ENCODE data around the gene RNF34.

Gene RNF34

GRCh38 chr12:121427556-121428050 is 27.7 kb downstream of the RNF34 start:
- no CpG with 5 or more reads among the region's 2 CpGs for WGBS, 2 donors (ENCODE audit: extremely low coverage in 2 of 2, insufficient read length in 2 of 2, insufficient replicate concordance in 1 of 2)
- no peak overlapping the region for H3K4me3 ChIP-seq (ENCODE audit: low read length in 2 of 2)
- H3K18ac ChIP-seq (ENCODE audit: low read length): no peak overlapping the region
- H3K9me3 ChIP-seq (replicated peaks in 1 of 2; ENCODE audit: control insufficient read depth in 2 of 2, insufficient read depth in 1 of 2, low read depth in 1 of 2, low read length in 2 of 2): no peaks in the 10 kb centered on the region
- H3K27me3 ChIP-seq (ENCODE audit: control insufficient read depth in 3 of 3, insufficient read depth in 3 of 3, low read depth in 1 of 3, low read length in 3 of 3): no peaks in the 10 kb centered on the region
- H2AK5ac ChIP-seq (ENCODE audit: low read depth, low read length): no peak overlapping the region
- no peak overlapping the region for H3K4ac ChIP-seq (ENCODE audit: low read length)
- H4K91ac ChIP-seq (ENCODE audit: low read depth, low read length, poor library complexity): no peak overlapping the region
- peaks cover 51 to 99% of the 10 kb centered on the region in 2 donors for H3K36me3 ChIP-seq (replicated peaks in 1 of 2; ENCODE audit: control insufficient read depth in 2 of 2, insufficient read depth in 2 of 2, low read length in 2 of 2)
- no peak overlapping the region for H3K14ac ChIP-seq (ENCODE audit: low read length)
- H2BK120ac ChIP-seq (ENCODE audit: low read depth, low read length): no peak overlapping the region
- H3K23ac ChIP-seq (ENCODE audit: low read depth, low read length, poor library complexity): no peak overlapping the region
- no peak overlapping the region for H2BK5ac ChIP-seq (ENCODE audit: low read length)
- no peak overlapping the region for H3K4me2 ChIP-seq (ENCODE audit: insufficient read depth, low read length, poor library complexity, severe bottlenecking)
- H2AFZ ChIP-seq (ENCODE audit: low read length): no peak overlapping the region
- H3K4me1 ChIP-seq (ENCODE audit: control insufficient read depth in 2 of 2, insufficient read depth in 1 of 2, low read depth in 1 of 2, low read length in 2 of 2): no peaks in the 10 kb centered on the region
- no peak overlapping the region for H2BK12ac ChIP-seq (ENCODE audit: low read length)
- no peak overlapping the region for H4K8ac ChIP-seq (ENCODE audit: low read depth, low read length)
- H3K79me1 ChIP-seq (ENCODE audit: low read depth, low read length): no peaks in the 10 kb centered on the region
- H2BK15ac ChIP-seq (ENCODE audit: low read length): no peak overlapping the region
- no peak for DNase-seq (ENCODE audit: low spot score)
- no peak overlapping the region for H3K9ac ChIP-seq (ENCODE audit: low read depth, low read length, poor library complexity)
- no peak overlapping the region for H3K27ac ChIP-seq (replicated peaks; ENCODE audit: low read length)

- H3K36me3 ChIP-seq (replicated peaks in 1 of 2; ENCODE audit: control insufficient read depth in 2 of 2, insufficient read depth in 2 of 2, low read length in 2 of 2): peaks cover 47 to 99% of the 10 kb centered on the region in 2 donors
- H3K9ac ChIP-seq (ENCODE audit: low read depth, low read length, poor library complexity): no peak overlapping the region
- no peaks in the 10 kb centered on the region for H3K27me3 ChIP-seq (ENCODE audit: control insufficient read depth in 3 of 3, insufficient read depth in 3 of 3, low read depth in 1 of 3, low read length in 3 of 3)
- H3K18ac ChIP-seq (ENCODE audit: low read length): no peak overlapping the region
- H3K23ac ChIP-seq (ENCODE audit: low read depth, low read length, poor library complexity): no peak overlapping the region
- no peaks in the 10 kb centered on the region for H3K9me3 ChIP-seq (replicated peaks in 1 of 2; ENCODE audit: control insufficient read depth in 2 of 2, insufficient read depth in 1 of 2, low read depth in 1 of 2, low read length in 2 of 2)
- no peak overlapping the region for H3K4me3 ChIP-seq (ENCODE audit: low read length in 2 of 2)
- no peak overlapping the region for H2AK5ac ChIP-seq (ENCODE audit: low read depth, low read length)
- H4K8ac ChIP-seq (ENCODE audit: low read depth, low read length): no peak overlapping the region
- H3K79me1 ChIP-seq (ENCODE audit: low read depth, low read length): no peaks in the 10 kb centered on the region
- no peaks in the 10 kb centered on the region for H3K4me1 ChIP-seq (ENCODE audit: control insufficient read depth in 2 of 2, insufficient read depth in 1 of 2, low read depth in 1 of 2, low read length in 2 of 2)
- H3K27ac ChIP-seq (replicated peaks; ENCODE audit: low read length): no peak overlapping the region
- H2AFZ ChIP-seq (ENCODE audit: low read length): no peak overlapping the region
- no peak overlapping the region for H3K4me2 ChIP-seq (ENCODE audit: insufficient read depth, low read length, poor library complexity, severe bottlenecking)
- no peak overlapping the region for H2BK12ac ChIP-seq (ENCODE audit: low read length)
- no peak overlapping the region for H3K14ac ChIP-seq (ENCODE audit: low read length)
- WGBS, 2 donors (ENCODE audit: extremely low coverage in 2 of 2, insufficient read length in 2 of 2, insufficient replicate concordance in 1 of 2): no CpG with 5 or more reads among the region's 6 CpGs
- DNase-seq (ENCODE audit: low spot score): no peak
- no peak overlapping the region for H3K4ac ChIP-seq (ENCODE audit: low read length)
- H2BK120ac ChIP-seq (ENCODE audit: low read depth, low read length): no peak overlapping the region
- H2BK5ac ChIP-seq (ENCODE audit: low read length): no peak overlapping the region
- H2BK15ac ChIP-seq (ENCODE audit: low read length): no peak overlapping the region
- H4K91ac ChIP-seq (ENCODE audit: low read depth, low read length, poor library complexity): no peak overlapping the region
Measured at GRCh38 chr12:121428883-121429282, 29.0 kb downstream of the RNF34 start.

- no peak for DNase-seq (ENCODE audit: low spot score)
- no peak overlapping the region for H3K4ac ChIP-seq (ENCODE audit: low read length)
- no peak overlapping the region for H2BK5ac ChIP-seq (ENCODE audit: low read length)
- no CpG with 5 or more reads among the region's 6 CpGs for WGBS, 2 donors (ENCODE audit: extremely low coverage in 2 of 2, insufficient read length in 2 of 2, insufficient replicate concordance in 1 of 2)
- no peak overlapping the region for H3K14ac ChIP-seq (ENCODE audit: low read length)
- no peak overlapping the region for H2AFZ ChIP-seq (ENCODE audit: low read length)
- H3K23ac ChIP-seq (ENCODE audit: low read depth, low read length, poor library complexity): no peak overlapping the region
- no peaks in the 10 kb centered on the region for H3K9me3 ChIP-seq (replicated peaks in 1 of 2; ENCODE audit: control insufficient read depth in 2 of 2, insufficient read depth in 1 of 2, low read depth in 1 of 2, low read length in 2 of 2)
- H3K4me3 ChIP-seq (ENCODE audit: low read length in 2 of 2): no peak overlapping the region
- H2BK15ac ChIP-seq (ENCODE audit: low read length): no peak overlapping the region
- H3K4me1 ChIP-seq (ENCODE audit: control insufficient read depth in 2 of 2, insufficient read depth in 1 of 2, low read depth in 1 of 2, low read length in 2 of 2): no peaks in the 10 kb centered on the region
- no peak overlapping the region for H2BK120ac ChIP-seq (ENCODE audit: low read depth, low read length)
- H4K91ac ChIP-seq (ENCODE audit: low read depth, low read length, poor library complexity): no peak overlapping the region
- H3K18ac ChIP-seq (ENCODE audit: low read length): no peak overlapping the region
- H3K4me2 ChIP-seq (ENCODE audit: insufficient read depth, low read length, poor library complexity, severe bottlenecking): no peak overlapping the region
- H4K8ac ChIP-seq (ENCODE audit: low read depth, low read length): no peak overlapping the region
- H3K27me3 ChIP-seq (ENCODE audit: control insufficient read depth in 3 of 3, insufficient read depth in 3 of 3, low read depth in 1 of 3, low read length in 3 of 3): no peaks in the 10 kb centered on the region
- H3K9ac ChIP-seq (ENCODE audit: low read depth, low read length, poor library complexity): no peak overlapping the region
- H2AK5ac ChIP-seq (ENCODE audit: low read depth, low read length): no peak overlapping the region
- no peak overlapping the region for H3K27ac ChIP-seq (replicated peaks; ENCODE audit: low read length)
- H3K79me1 ChIP-seq (ENCODE audit: low read depth, low read length): no peaks in the 10 kb centered on the region
- no peak overlapping the region for H2BK12ac ChIP-seq (ENCODE audit: low read length)
- H3K36me3 ChIP-seq (replicated peaks in 1 of 2; ENCODE audit: control insufficient read depth in 2 of 2, insufficient read depth in 2 of 2, low read length in 2 of 2): peaks cover 44 to 99% of the 10 kb centered on the region in 2 donors
Measured at GRCh38 chr12:121430833-121431415, 31.0 kb downstream of the RNF34 start.

GRCh38 chr12:121432740-121433480 is 33.0 kb downstream of the RNF34 start:
- H3K4me2 ChIP-seq (ENCODE audit: insufficient read depth, low read length, poor library complexity, severe bottlenecking): no peak overlapping the region
- no peak overlapping the region for H3K14ac ChIP-seq (ENCODE audit: low read length)
- H4K91ac ChIP-seq (ENCODE audit: low read depth, low read length, poor library complexity): no peak overlapping the region
- H3K18ac ChIP-seq (ENCODE audit: low read length): no peak overlapping the region
- WGBS, 2 donors (ENCODE audit: extremely low coverage in 2 of 2, insufficient read length in 2 of 2, insufficient replicate concordance in 1 of 2): no CpG with 5 or more reads among the region's 11 CpGs
- H3K27ac ChIP-seq (replicated peaks; ENCODE audit: low read length): no peak overlapping the region
- H3K23ac ChIP-seq (ENCODE audit: low read depth, low read length, poor library complexity): no peak overlapping the region
- no peak overlapping the region for H2BK5ac ChIP-seq (ENCODE audit: low read length)
- no peak overlapping the region for H2AFZ ChIP-seq (ENCODE audit: low read length)
- H3K4me3 ChIP-seq (ENCODE audit: low read length in 2 of 2): no peak overlapping the region
- DNase-seq (ENCODE audit: low spot score): no peak
- no peak overlapping the region for H2BK12ac ChIP-seq (ENCODE audit: low read length)
- H3K27me3 ChIP-seq (ENCODE audit: control insufficient read depth in 3 of 3, insufficient read depth in 3 of 3, low read depth in 1 of 3, low read length in 3 of 3): no peaks in the 10 kb centered on the region
- H2BK15ac ChIP-seq (ENCODE audit: low read length): no peak overlapping the region
- no peak overlapping the region for H2BK120ac ChIP-seq (ENCODE audit: low read depth, low read length)
- no peaks in the 10 kb centered on the region for H3K79me1 ChIP-seq (ENCODE audit: low read depth, low read length)
- H3K9ac ChIP-seq (ENCODE audit: low read depth, low read length, poor library complexity): no peak overlapping the region
- no peaks in the 10 kb centered on the region for H3K4me1 ChIP-seq (ENCODE audit: control insufficient read depth in 2 of 2, insufficient read depth in 1 of 2, low read depth in 1 of 2, low read length in 2 of 2)
- H3K4ac ChIP-seq (ENCODE audit: low read length): no peak overlapping the region
- no peak overlapping the region for H2AK5ac ChIP-seq (ENCODE audit: low read depth, low read length)
- H3K9me3 ChIP-seq (replicated peaks in 1 of 2; ENCODE audit: control insufficient read depth in 2 of 2, insufficient read depth in 1 of 2, low read depth in 1 of 2, low read length in 2 of 2): peaks cover 4 to 12% of the 10 kb centered on the region in 2 donors
- H4K8ac ChIP-seq (ENCODE audit: low read depth, low read length): no peak overlapping the region
- H3K36me3 ChIP-seq (replicated peaks in 1 of 2; ENCODE audit: control insufficient read depth in 2 of 2, insufficient read depth in 2 of 2, low read length in 2 of 2): peaks cover 46 to 97% of the 10 kb centered on the region in 2 donors

Measured in neuronal stem cell (in vitro differentiated cells).